Panc1 (cell line): ENCODE data around the gene ZFAND2B. TPM values are rescaled to one million over a fixed set of nuclear protein-coding genes. Genes with fewer than 3 reads are reported as not detected.
A peak's percentile ranks its signal among the peaks of the same experiment; 100 is the strongest.

ENCODE experiments used
- ATAC-seq: fragments of 200-7000 bp; cut with Tn5 transposase; 2 replicates; pipeline ENCODE4 v1.9.1; 2020; ENCODE audit warnings: mild to moderate bottlenecking, moderate library complexity
- BruUV-seq: library from RNA; stranded (reverse); fragments of 400-500 nt; replicated peaks from 2 replicates; lab custom pipeline; 2021; lab: Mats Ljungman, UMichigan
- CTCF ChIA-PET: fragments of 300-600 bp; sonication (Branson Sonifier 250); formaldehyde crosslinking; loops from one replicate; lab custom pipeline; 2022; ENCODE audit warnings: antibody characterized with exemption; lab: Charles Lee
- POLR2A ChIA-PET: fragments of 300-600 bp; sonication (Branson Sonifier 250); formaldehyde crosslinking; loops from one replicate; lab custom pipeline; 2022; ENCODE audit warnings: antibody characterized with exemption; lab: Charles Lee
- DNase-seq: peaks from one replicate; pipeline ENCODE4 v3.0.0-alpha.2; 2010; ENCODE audit warnings: low read depth, low spot score
- H3K27ac ChIP-seq: 2 replicates; pipeline ENCODE4 v1.5.1; 2011; ENCODE audit warnings: mild to moderate bottlenecking, low read length, inconsistent platforms
- H3K27me3 ChIP-seq: fragments of 200-500 bp; sonication (Bioruptor generic); 2 replicates; pipeline ENCODE4 v1.6.0; 2014; ENCODE audit warnings: low read length, inconsistent platforms; ENCODE audit not compliant: control insufficient read depth, insufficient read depth
- H3K36me3 ChIP-seq: fragments of 200-500 bp; sonication (Bioruptor generic); 2 replicates; pipeline ENCODE4 v1.5.1; 2014; ENCODE audit warnings: inconsistent platforms, mild to moderate bottlenecking, low read length, moderate library complexity; ENCODE audit not compliant: control insufficient read depth, insufficient read depth
- H3K4me1 ChIP-seq: 2 replicates; pipeline ENCODE4 v1.5.1; 2011; ENCODE audit warnings: inconsistent platforms, mild to moderate bottlenecking, low read length, moderate library complexity; ENCODE audit not compliant: control insufficient read depth, insufficient read depth
- H3K4me3 ChIP-seq, 2 experiments: 2 replicates each; pipeline ENCODE4 v1.5.1; 2011 to 2012; ENCODE audit warnings: low read depth in 2 of 2, low read length in 2 of 2, mild to moderate bottlenecking in 2 of 2, inconsistent platforms in 1 of 2, moderate library complexity in 1 of 2
- H3K9me3 ChIP-seq: fragments of 200-500 bp; sonication (Bioruptor generic); 2 replicates; pipeline ENCODE4 v1.5.1; 2014; ENCODE audit warnings: low read depth, mild to moderate bottlenecking, inconsistent platforms, low read length, moderate library complexity; ENCODE audit not compliant: control insufficient read depth, insufficient read depth
- POLR2AphosphoS5 ChIP-seq: IDR thresholded peaks from 2 replicates; pipeline ENCODE4 v1.6.1; 2012; ENCODE audit warnings: mild to moderate bottlenecking, low read depth, low read length, moderate library complexity
- SIN3A ChIP-seq: IDR thresholded peaks from 2 replicates; pipeline ENCODE4 v1.6.1; 2012; ENCODE audit warnings: low read depth, mild to moderate bottlenecking, low read length, moderate library complexity, borderline replicate concordance; ENCODE audit not compliant: insufficient read depth
- TCF7L2 ChIP-seq: IDR thresholded peaks from 2 replicates; pipeline ENCODE4 v1.6.1; 2011; ENCODE audit warnings: mild to moderate bottlenecking, low read depth, low read length, inconsistent platforms
- in situ Hi-C: cut with HindIII; loops from 2 replicates; pipeline ENCODE4 v1.10.0; 2016; ENCODE audit warnings: low sequenced_read_pairs, low pct_unique_long_range_greater_than_20kb
- intact Hi-C: fragments of 100-400 bp; cut with micrococcal nuclease; formaldehyde crosslinking; loops from one replicate; pipeline ENCODE4 v1.10.0; 2022; ENCODE audit not compliant: unreplicated experiment
- total RNA-seq: library from RNA; stranded (reverse); gene quantifications from one replicate; pipeline ENCODE4 v1.2.1, GENCODE V29; 2021; ENCODE audit not compliant: unreplicated experiment
- TF ChIP-seq, protein P1 (sequence below): fragments of 450-650 bp; IDR thresholded peaks from 2 replicates; pipeline ENCODE4 v1.5.1; 2017; ENCODE audit warnings: mild to moderate bottlenecking
- TF ChIP-seq, protein P2 (sequence below), 2 experiments: IDR thresholded peaks; 2 replicates each; pipeline ENCODE4 v1.6.1; 2011 to 2012; ENCODE audit warnings: low read depth in 2 of 2, control low read depth in 1 of 2, low read length in 1 of 2, mild to moderate bottlenecking in 1 of 2, moderate library complexity in 1 of 2; ENCODE audit not compliant: insufficient read depth in 1 of 2

The ZFAND2B gene
- total RNA-seq, 1 experiment from 2014 or later, result 43.2 TPM

DNA sequence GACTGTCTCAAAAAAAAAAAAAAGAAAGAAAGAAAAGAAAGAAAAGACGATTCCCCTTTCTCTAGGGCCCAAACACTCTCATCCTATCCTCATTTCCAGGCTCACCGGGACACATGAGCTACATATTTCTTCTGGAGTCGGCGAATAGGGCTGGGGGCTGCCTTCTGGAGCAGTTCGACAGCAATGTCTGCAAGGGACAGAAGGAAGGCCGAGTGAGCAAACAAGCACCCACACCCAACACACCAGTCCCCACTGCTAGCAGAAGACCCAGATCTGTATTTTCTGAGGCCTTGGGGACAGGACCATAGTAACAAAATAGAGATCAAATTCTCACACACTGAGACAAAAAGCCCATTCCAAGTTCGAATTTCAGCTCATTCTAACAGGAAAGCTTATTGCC, 31.1 kb upstream of the ZFAND2B start:
- CTCF ChIA-PET, result interaction anchor here (0.9 kb wide), 1 partner anchor 20 kb away, joined by 3 read pairs; no protein-coding TSS in a partner anchor
- ATAC-seq, result no peak
- POLR2A ChIA-PET, result interaction anchor here (0.5 to 0.6 kb wide), 2 partner anchors 76 to 167 kb away, joined by 3 to 4 read pairs; no protein-coding TSS in a partner anchor
- TF ChIP-seq POLR2AphosphoS5, result no peak
- no peaks in the 10 kb centered on the region for H3K9me3 ChIP-seq
- H3K4me1 ChIP-seq, result peaks cover 10% of the 10 kb centered on the region
- intact Hi-C loops (no loop called here), in situ Hi-C loops (no loop called here)
- H3K4me3 ChIP-seq, result peak overlapping the region; percentile 66 to 80
- H3K27ac ChIP-seq, result peak overlapping the region; percentile 98
- peaks cover 2% of the 10 kb centered on the region; the same call in 1 of the 2 replicates for H3K36me3 ChIP-seq
- H3K27me3 ChIP-seq, result no peaks in the 10 kb centered on the region
- BruUV-seq, result no TSS peak
- DNase-seq, result no peak

DNA sequence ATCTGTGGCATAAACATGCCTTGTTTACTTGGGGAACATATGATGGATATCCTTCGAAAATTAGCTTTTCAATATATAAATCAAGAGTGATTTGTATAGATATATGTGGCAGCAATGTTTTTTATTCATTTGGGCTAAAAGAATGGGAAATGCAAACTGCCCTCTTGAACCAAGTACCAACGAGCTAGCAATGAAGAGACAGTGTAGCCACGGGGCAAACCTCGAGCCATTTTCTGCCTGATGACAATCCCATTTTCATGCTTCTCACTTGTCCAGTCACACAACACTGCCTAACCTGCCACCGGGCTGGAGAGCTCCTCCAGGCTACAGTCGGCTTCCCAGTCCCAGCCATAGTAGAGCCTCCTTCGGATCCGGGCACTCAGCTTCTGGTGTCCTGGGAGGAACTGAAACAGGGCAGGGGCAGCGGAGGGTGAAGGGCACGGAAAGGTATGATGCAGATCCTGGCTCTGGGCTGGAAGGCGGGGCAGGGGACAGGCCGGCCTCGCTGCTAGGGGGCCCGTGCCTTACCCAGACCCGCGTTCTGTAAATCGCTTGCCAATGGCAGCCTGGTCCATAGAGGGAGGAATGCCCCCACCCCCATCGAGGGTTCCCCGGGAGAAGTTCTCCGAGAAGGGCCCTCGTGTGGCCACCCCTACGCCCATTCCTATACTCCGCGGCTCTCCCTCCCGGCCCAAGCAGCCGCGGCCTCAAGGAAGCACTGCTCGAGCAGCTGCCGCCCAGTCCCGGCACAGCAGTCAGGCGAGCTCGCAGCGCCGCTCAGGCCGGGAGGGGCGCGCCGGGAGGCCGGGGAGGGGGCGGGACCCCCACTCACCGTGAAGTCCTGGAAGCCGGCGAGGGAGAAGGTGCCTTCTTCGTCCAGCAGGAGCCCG, 30.4 kb upstream of the ZFAND2B start:
- BruUV-seq, result TSS peak; percentile 76
- DNase-seq (no peak), ATAC-seq (peak; percentile 58)
- intact Hi-C loops (no loop called here), in situ Hi-C loops (no loop called here)
- POLR2A ChIA-PET, result interaction anchor here (0.5 to 0.6 kb wide), 4 partner anchors 53 to 168 kb away, joined by 3 to 6 read pairs (median 4); no protein-coding TSS in a partner anchor
- H3K4me1 ChIP-seq, result peaks cover 10% of the 10 kb centered on the region
- H3K9me3 ChIP-seq, result no peaks in the 10 kb centered on the region
- CTCF ChIA-PET, result interaction anchor here (0.6 to 0.9 kb wide), 3 partner anchors 21 to 131 kb away, joined by 3 to 4 read pairs (median 3); no protein-coding TSS in a partner anchor
- TF ChIP-seq, protein P1, sequence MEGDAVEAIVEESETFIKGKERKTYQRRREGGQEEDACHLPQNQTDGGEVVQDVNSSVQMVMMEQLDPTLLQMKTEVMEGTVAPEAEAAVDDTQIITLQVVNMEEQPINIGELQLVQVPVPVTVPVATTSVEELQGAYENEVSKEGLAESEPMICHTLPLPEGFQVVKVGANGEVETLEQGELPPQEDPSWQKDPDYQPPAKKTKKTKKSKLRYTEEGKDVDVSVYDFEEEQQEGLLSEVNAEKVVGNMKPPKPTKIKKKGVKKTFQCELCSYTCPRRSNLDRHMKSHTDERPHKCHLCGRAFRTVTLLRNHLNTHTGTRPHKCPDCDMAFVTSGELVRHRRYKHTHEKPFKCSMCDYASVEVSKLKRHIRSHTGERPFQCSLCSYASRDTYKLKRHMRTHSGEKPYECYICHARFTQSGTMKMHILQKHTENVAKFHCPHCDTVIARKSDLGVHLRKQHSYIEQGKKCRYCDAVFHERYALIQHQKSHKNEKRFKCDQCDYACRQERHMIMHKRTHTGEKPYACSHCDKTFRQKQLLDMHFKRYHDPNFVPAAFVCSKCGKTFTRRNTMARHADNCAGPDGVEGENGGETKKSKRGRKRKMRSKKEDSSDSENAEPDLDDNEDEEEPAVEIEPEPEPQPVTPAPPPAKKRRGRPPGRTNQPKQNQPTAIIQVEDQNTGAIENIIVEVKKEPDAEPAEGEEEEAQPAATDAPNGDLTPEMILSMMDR, result peak; percentile 28
- TF ChIP-seq POLR2AphosphoS5, result no peak
- peaks cover 6% of the 10 kb centered on the region; the same call in 1 of the 2 replicates for H3K36me3 ChIP-seq
- H3K4me3 ChIP-seq, result peak overlapping the region; percentile 66 to 80
- no peaks in the 10 kb centered on the region for H3K27me3 ChIP-seq
- peak overlapping the region; percentile 98 for H3K27ac ChIP-seq

DNA sequence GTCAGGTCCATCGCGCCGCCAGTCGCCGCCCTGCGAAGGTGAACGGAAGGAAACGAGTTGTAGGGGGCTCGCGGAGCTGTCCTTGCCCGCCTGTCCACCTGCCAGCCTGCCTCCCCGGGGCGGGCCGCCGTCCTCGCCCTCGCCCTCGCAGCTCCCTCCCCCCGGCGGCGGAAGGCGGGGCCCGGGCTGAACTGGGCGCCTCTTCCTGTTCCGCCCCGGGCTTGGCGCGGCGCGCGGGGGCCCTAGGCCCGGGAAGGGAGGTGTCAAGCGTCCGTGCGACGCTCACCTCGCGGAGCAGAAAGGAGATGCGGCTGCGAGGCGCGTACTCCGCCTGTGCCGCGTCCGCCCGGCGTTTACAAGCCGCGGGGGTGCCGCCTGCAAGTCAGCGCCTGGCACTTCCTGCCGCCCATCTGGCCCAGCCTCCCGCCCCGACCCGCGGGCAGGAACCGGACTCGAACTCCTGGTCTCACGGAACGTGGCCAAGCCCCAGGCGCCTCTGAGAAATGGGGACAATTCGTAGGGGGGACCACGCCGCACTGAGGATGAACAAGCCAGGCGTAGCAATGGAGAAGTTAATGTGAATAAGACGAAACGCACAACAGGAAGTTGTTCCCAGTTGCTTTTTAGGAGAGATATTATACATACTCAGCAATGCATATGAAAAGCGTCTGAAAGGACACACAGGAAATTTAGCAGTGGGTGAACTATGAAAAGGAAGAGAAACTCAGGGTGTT, 29.6 kb upstream of the ZFAND2B start, which contains the start of gene CNPPD1:
Gene CNPPD1 (minus strand): TSS at position 108 of the 734 bp plus-strand sequence. CDS start 97 bp downstream, at position 11.
- Histone ChIP-seq H3K27me3 (no peaks in the 10 kb centered on the region), H3K36me3 (peaks cover 13% of the 10 kb centered on the region), H3K4me3 (peak within 1 kb of the TSS; percentile 66 to 80), H3K4me1 (peaks cover 10% of the 10 kb centered on the region), H3K27ac (peak within 1 kb of the TSS; percentile 98), H3K9me3 (no peaks in the 10 kb centered on the region)
- intact Hi-C loops, result no loop called here
- CTCF ChIA-PET, result interaction anchor here (0.6 to 0.8 kb wide), 2 partner anchors 118 to 132 kb away, joined by 3 to 4 read pairs; no protein-coding TSS in a partner anchor
- DNase-seq (peak; percentile 24), ATAC-seq (peak; percentile 87)
- in situ Hi-C loops, result no loop called here
- no TSS peak for BruUV-seq
- POLR2A ChIA-PET, result interaction anchor here (0.5 kb wide), 2 partner anchors 52 to 167 kb away, joined by 3 to 6 read pairs; no protein-coding TSS in a partner anchor
- peak; percentile 88 for TF ChIP-seq POLR2AphosphoS5
- no peak for TF ChIP-seq TCF7L2
- peak; percentile 69; the same call in 1 of the 2 replicates for TF ChIP-seq SIN3A
- TF ChIP-seq, protein P2, sequence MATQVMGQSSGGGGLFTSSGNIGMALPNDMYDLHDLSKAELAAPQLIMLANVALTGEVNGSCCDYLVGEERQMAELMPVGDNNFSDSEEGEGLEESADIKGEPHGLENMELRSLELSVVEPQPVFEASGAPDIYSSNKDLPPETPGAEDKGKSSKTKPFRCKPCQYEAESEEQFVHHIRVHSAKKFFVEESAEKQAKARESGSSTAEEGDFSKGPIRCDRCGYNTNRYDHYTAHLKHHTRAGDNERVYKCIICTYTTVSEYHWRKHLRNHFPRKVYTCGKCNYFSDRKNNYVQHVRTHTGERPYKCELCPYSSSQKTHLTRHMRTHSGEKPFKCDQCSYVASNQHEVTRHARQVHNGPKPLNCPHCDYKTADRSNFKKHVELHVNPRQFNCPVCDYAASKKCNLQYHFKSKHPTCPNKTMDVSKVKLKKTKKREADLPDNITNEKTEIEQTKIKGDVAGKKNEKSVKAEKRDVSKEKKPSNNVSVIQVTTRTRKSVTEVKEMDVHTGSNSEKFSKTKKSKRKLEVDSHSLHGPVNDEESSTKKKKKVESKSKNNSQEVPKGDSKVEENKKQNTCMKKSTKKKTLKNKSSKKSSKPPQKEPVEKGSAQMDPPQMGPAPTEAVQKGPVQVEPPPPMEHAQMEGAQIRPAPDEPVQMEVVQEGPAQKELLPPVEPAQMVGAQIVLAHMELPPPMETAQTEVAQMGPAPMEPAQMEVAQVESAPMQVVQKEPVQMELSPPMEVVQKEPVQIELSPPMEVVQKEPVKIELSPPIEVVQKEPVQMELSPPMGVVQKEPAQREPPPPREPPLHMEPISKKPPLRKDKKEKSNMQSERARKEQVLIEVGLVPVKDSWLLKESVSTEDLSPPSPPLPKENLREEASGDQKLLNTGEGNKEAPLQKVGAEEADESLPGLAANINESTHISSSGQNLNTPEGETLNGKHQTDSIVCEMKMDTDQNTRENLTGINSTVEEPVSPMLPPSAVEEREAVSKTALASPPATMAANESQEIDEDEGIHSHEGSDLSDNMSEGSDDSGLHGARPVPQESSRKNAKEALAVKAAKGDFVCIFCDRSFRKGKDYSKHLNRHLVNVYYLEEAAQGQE (IDR thresholded peaks at IDR 0.05; ENCODE audit: insufficient read depth in 1 of 2, low read depth in 2 of 2, low read length in 1 of 2), result 0 out of 4 replicates have a peak, but pooled peaks of 1 of the 2 experiments have one; percentile 46
- TF ChIP-seq, protein P1, result no peak; the same call in 1 of the 2 replicates
